ENCODE results near the gene IGF2BP2.

IGF2BP2 gene

DNA sequence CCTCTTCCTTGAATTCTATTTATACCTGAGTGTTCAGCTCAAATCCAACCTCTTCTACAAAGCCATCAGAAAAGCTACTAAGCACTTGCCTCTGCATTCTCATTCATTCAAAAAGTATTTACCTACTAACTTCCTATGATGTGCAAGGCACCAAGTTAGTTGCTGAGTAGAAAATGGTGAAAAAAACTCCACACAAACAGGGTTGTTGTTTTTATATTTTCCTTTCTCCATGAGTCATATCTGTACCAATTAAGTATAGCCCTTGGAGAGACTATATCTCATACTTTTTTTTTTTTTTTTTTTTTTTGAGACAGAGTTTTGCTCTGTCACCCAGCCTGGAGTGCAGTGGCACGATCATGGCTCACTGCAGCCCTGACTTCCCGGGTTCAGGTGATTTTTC, 67.7 kb downstream of the IGF2BP2 start:
- no peak for TF ChIP-seq CTCF (IDR thresholded peaks at IDR 0.05; ENCODE audit: low read depth, low read length, missing control alignments)
- DNase-seq (ENCODE audit: low read depth) = no peak
- no peak overlapping the region for H3K4me3 ChIP-seq (ENCODE audit: low read depth, low read length)

GRCh38 chr3:185756477-185756876, 68.4 kb downstream of the IGF2BP2 start:
- no peak overlapping the region for H3K4me3 ChIP-seq (ENCODE audit: low read depth, low read length)
- no peak for DNase-seq (ENCODE audit: low read depth)
- TF ChIP-seq CTCF (IDR thresholded peaks at IDR 0.05; ENCODE audit: low read depth, low read length, missing control alignments) = no peak

DNA sequence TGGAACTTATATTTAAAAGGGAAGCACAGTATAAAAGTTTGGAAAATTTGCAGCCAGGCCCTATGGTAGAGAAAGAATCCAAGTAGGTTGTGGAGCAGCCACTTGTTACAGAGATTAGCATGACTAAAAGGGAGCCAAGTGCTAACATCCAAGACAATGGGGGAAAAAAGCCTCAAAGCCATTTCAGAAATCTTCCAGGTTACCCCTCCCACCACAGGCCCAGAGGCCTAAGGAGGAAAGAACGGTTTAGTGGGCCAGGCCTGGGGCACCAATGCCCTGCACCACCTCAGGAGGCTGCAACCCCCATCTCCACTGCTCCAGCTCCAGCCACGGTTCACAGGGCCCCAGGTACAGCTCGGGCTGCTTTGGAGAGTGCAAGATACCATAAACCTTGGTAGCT, 69.9 kb downstream of the IGF2BP2 start:
- TF ChIP-seq CTCF (IDR thresholded peaks at IDR 0.05; ENCODE audit: low read depth, low read length, missing control alignments) = no peak
- DNase-seq (ENCODE audit: low read depth) = no peak
- no peak overlapping the region for H3K4me3 ChIP-seq (ENCODE audit: low read depth, low read length)

DNA sequence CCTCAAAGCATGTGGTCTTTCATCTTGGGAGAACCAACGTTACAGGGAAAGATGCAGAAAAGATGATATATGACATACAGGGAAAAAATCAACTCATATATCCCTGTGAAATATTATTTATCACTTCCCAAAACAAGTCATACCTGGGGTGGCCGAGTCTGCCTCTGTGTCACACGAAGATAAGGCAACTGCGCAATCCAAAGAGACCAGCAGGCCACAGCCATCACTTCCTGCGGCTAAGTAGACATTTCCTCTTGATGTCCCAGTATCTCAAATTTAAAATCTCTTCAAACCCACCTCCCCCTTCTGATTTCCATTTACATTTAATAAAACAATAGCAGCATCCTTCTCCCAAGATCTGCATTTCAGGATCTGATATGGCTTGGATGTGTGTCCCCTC, 71.5 kb downstream of the IGF2BP2 start:
- DNase-seq (ENCODE audit: low read depth) = no peak
- no peak overlapping the region for H3K4me3 ChIP-seq (ENCODE audit: low read depth, low read length)
- no peak for TF ChIP-seq CTCF (IDR thresholded peaks at IDR 0.05; ENCODE audit: low read depth, low read length, missing control alignments)

- no peak for TF ChIP-seq CTCF (IDR thresholded peaks at IDR 0.05; ENCODE audit: low read depth, low read length, missing control alignments)
Measured at GRCh38 chr3:185750702-185751101, 74.1 kb downstream of the IGF2BP2 start.

DNA sequence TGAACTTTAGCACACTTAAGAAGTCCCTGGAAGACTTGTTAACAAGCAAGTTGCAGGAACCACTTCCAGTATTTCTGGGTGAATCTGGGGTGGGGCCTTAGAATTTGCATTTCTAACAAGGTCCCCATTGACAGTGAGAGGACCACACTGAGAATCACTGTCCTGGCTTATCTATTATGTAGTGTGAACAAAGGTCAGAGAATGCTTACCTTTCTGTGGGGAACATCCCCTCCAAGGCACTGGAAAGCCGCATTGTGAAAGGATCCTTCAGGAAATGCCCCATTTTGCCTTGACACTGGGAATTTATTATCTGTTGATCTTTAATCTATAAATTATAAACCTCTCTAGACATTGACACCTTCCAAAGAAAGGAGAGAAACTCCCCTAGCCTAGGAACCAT, 74.8 kb downstream of the IGF2BP2 start:
- no peak for TF ChIP-seq CTCF (IDR thresholded peaks at IDR 0.05; ENCODE audit: low read depth, low read length, missing control alignments)
- H3K4me3 ChIP-seq (ENCODE audit: low read depth, low read length) = no peak overlapping the region
- DNase-seq (ENCODE audit: low read depth) = no peak

More at GRCh38 chr3:185750702-185751101, 74.1 kb downstream of the IGF2BP2 start:
- no peak overlapping the region for H3K4me3 ChIP-seq (ENCODE audit: low read depth, low read length)
- no peak for DNase-seq (ENCODE audit: low read depth)

DNA sequence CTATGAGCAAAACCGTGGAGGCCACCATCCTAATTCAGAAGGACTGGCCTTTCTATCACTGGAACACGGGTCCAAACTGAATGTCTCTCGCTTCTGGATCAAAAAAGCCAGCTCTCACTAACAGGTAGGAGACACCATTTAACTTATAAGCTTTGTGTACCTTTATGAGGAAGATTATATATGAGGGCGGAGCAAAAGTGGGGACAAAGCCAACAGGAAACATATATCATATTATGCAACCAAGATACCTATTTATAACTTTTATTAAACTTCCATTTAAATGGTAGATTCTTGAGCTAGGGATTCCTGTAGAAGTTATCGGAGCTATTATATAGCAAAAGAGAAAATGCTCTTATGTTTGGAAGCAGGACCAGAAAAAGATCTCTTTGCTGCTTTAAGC, 78.4 kb downstream of the IGF2BP2 start:
- H3K4me3 ChIP-seq (ENCODE audit: low read depth, low read length) = no peak overlapping the region
- no peak for DNase-seq (ENCODE audit: low read depth)
- no peak for TF ChIP-seq CTCF (IDR thresholded peaks at IDR 0.05; ENCODE audit: low read depth, low read length, missing control alignments)
